GM18517 (cell line): ENCODE results near the gene NLRP6.
"Not testable (repeated sequence)": the region's sequence is repeated elsewhere in the genome, so short reads cannot be mapped to it uniquely, and the experiment has no call there.

ENCODE experiments used
- ATAC-seq: cut with Tn5 transposase; IDR thresholded peaks from one replicate; pipeline ENCODE4 v1.9.1; 2021; ENCODE audit warnings: mild to moderate bottlenecking, moderate library complexity; ENCODE audit not compliant: unreplicated experiment

Gene NLRP6

GRCh38 chr11:281486-282161, 3.4 kb downstream of the NLRP6 start:
- no peak for ATAC-seq

DNA sequence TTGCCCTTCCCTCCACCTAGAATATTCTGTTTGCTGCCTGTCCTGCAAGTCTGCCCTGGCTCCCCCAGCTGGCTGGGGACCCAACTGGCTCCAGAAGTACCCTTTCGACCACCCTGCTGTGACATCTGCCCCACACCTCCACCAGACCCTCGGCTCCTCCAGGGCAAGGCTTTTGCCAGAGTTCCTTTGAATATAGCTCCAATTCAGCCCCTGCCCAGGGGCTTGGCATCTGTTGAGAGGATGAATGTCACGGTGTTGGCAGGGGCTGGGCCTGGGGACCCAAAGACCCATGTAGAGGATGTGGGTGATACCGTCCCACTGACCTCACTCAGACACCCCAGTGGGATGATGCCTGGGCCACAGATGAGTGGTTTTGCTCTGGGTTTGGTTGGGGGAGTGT, 4.0 kb downstream of the NLRP6 start:
- no peak for ATAC-seq

DNA sequence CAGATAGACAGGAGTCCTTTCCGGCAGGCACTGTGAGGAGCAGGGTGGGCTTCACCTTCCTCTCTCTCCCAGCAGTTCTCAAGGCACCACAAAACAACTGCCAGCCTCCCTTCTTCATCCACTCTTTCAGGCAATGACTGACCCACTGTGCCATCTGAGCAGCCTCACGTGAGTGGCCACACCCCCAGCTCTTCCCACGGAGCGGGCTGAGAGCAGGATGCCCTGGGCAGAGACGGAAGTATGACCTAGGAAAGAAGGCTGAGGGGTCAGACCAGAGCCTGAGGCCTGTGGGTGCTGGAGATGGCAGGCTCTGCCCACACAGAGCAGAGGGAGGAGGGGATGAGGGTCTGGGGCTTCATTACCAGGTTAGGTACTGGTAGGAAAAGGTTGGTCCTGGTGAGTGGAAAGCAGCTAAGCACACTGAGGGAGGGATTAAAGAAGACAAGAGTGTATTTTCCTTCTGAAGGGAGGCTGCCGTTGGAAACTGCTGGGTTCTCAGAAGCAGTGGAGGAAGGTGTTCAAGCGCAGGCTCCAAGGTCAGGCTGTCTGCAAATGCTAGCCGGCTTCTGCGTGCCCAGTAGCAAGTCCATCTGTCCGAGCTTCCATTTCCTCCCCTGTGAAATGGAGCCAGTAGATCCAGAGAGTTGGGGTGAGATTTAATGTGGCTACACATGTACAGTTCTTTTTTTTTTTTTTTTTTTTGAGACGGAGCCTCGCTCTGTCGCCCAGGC, 4.6 kb downstream of the NLRP6 start:
- no peak for ATAC-seq

DNA sequence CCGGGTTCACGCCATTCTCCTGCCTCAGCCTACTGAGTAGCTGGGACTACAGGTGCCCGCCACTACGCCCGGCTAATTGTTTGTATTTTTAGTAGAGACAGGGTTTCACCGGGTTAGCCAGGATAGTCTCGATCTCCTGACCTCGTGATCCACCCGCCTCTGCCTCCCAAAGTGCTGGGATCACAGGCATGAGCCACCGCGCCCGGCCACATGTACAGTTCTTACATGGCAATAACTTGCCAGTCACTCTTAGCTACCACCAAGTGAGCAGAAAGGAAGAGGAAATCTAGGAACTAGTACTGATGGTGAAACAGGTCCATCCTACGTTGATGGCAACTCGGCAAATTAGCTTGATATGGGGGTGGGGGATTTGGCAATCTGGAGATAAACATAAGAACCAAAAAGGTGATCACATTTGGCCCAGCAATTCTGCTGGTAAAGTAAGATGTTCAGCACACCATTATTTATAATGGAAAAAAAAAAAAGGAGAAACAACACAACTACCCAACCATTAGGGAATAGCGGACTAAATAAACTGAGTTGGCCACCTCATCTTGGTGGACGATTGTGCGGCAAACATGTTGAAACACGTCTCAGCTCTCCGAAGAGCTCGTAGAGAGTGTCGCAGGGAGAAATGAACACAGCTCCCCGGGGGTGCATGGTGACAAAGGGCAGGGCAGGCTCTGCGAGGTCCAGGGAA, 5.3 kb downstream of the NLRP6 start:
- ATAC-seq = no peak

DNA sequence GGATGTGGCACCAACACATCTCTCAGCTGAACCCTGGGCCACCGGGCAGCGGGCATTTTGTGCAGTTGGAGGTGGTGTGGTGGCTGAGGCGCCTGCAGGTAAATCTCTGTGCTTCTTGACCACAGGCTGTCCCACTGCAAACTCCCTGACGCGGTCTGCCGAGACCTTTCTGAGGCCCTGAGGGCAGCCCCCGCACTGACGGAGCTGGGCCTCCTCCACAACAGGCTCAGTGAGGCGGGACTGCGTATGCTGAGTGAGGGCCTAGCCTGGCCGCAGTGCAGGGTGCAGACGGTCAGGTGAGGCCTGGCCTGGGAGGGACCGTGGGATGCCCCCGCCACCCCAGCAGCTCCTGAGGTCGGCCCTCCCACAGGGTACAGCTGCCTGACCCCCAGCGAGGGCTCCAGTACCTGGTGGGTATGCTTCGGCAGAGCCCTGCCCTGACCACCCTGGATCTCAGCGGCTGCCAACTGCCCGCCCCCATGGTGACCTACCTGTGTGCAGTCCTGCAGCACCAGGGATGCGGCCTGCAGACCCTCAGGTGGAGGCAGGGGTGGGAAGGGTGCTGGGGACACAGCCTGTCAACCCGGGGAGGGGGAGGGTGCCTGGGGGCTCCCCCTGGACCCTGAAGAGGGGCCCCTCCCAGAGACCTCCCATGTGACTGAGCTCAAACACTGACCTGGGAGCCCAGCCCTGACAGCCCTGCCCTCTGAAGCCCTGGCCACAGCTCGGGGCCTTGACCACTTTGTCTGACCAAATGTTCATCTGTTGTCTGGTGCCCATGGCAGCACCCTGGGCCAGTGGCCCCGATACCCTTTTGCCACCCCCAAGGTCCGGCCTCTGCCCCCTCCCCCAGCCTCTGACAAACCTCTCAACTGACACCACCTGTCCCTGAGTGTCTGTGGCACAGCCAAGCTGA, 6.2 kb downstream of the NLRP6 start:
- no peak for ATAC-seq

DNA sequence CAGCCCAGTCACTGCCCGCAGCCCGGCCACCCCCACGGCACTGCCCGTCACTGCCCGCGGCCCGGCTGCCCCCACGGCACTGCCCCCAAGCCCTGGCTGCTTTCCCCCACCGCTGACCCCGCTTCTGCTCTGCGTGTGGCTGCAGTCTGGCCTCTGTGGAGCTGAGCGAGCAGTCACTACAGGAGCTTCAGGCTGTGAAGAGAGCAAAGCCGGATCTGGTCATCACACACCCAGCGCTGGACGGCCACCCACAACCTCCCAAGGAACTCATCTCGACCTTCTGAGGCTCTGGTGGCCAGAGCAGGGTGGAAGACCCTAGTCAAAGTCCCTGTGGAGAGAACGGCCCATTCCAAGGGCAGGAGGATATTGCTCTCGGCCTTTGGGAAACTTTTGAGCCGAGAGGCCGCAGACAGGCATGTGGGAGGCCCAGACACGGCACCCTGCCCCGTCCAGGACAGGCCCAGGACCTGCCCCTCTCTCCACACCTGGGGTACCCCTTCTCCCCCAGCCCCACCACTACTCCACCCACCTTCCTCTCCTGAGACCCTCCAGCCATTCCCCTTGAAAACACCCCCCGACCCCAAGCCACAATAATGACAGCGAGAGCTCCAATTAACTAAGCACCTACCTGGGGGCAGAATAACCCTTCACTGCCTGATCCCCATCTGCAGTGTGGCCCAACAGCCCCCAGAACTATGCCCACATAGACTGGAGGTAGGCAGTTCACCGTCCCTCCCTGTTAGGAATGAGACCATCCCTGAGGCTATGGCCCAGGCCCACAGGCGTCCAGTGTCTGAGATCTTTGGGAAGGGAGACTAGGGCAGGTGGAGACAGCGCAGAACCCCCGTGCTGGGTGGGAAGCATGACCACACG, 7.0 kb downstream of the NLRP6 start:
- ATAC-seq = no peak

- ATAC-seq = no peak
These were observed 7.7 kb downstream of the NLRP6 start for GRCh38 chr11:285894-286220.

DNA sequence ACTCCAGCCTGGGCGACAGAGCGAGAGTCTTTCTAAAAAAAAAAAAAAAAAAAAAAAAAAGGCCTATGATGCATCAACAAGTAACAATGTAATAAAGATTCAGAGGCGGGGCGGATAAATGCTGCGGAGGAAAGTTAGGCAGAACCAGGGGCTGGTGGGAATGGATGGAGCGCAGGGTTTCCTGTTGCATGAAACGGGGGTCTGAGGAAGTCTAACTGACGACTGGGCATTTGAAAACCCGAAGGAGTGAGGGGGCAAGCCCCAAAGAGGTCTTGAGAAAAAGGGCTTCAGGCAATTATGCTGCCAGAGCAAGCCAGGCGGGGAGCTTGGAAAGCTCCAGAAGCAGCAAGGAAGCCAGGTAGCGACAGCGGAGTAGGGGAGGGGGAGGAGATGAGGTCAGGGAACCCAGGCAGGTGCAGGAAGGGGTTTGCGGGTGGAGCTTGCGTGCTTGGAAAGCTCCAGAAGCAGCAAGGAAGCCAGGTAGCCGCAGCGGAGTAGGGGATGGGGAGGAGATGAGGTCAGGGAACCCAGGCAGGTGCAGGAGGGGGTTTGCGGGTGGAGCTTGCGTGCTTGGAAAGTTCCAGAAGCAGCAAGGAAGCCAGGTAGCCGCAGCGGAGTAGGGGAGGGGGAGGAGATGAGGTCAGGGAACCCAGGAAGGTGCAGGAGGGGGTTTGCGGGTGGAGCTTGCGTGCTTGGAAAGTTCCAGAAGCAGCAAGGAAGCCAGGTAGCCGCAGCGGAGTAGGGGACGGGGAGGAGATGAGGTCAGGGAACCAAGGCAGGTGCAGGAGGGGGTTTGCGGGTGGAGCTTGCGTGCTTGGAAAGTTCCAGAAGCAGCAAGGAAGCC, 9.0 kb downstream of the NLRP6 start:
- not testable (repeated sequence) for ATAC-seq

DNA sequence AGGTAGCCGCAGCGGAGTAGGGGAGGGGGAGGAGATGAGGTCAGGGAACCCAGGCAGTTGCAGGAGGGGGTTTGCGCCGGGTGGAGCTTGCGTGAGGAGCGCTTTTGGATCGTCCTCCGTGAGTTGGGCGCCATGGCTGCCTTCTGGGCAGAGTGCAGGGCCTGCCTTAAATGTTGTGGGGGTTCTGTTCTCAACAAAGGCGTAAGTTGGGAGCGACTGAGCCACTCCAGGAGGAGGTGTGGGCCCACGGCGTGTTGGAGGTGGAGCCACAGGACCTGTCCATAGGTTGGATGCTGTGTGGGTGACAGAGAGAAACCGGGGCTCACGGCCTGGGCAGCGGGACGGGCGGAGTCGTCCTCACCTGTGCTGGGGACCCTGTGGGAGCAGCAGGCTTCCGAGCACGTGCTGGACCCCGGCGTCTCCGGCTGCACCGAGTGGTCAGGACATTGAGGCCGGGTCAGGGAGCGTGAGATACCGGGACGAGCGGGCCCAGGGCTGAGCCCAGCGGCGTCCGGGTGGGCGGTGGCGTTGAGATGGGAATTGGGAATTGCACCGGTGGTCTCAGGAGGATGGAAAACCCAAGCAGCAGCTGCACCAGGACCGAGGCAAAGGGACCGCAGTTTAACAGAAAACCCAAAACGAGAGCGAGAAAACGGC, 9.7 kb downstream of the NLRP6 start:
- no peak for ATAC-seq

DNA sequence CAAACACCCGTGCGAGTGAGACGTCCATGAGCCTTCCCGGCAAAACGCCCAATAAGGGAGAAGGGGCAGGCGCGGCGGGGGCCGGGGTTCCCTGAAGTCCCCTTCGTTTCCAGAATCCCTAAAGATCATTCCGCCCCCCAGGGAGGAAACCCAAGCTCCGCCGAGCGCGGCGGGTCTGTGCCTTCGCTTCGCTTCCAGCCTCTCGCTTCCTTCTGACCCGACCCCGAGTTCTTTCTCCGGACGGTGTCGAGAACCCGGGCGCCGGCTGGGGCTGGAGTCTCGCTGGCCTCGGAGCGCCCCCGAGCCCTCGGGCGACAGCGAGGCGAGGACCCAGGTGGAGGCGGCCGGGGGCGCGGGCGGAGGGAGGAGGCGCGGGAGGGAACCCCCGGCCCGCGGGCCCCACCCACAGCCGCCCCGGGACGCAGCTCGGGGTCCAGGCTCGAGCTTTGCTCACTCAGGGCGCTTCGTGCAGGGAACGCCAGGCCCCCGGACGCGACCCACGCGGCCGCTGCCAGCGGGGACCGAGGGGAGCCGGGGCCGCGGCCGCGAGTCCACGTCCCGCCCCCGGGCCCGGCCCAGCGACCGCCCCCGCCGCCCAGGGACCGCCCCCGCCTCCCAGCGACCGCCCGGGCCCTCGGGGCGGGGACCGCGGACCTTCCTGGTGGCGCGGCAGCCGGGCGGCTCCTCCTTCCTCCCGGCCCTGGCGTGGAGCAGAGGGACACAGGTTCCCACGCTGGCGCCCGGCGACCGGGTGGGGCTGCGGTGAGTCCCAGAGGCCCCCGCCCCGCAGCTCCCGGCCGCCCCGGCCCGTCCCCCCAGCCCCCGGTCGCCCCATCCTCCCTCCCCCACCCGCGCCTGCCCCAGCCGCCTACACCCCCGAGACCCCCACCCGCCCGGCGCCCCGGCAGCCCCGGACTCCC, 10.5 kb downstream of the NLRP6 start, which contains the start of gene PGGHG:
Gene PGGHG, plus strand, starts transcription at position 649 of the 920 bp plus-strand sequence. CDS start 691 bp downstream, outside the sequence.
- no peak for ATAC-seq

DNA sequence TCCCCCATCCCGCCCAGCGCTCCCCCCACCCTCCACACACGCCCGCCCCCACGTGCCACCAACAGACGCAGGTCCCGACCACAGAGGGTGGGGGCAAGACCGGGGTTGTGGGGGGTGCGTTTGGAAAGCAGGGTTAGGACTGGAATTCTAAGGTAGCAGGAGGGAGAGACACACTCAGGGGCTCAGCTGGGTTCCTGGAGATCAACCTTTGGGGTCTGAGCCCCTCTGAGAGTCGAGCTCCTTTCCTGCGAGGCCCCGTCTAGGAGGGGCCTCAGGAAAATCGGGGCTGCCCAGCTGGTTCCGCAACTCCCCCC, 11.1 kb downstream of the NLRP6 start:
- no peak for ATAC-seq

- no peak for ATAC-seq
These were observed 11.8 kb downstream of the NLRP6 start for GRCh38 chr11:289712-290620.

DNA sequence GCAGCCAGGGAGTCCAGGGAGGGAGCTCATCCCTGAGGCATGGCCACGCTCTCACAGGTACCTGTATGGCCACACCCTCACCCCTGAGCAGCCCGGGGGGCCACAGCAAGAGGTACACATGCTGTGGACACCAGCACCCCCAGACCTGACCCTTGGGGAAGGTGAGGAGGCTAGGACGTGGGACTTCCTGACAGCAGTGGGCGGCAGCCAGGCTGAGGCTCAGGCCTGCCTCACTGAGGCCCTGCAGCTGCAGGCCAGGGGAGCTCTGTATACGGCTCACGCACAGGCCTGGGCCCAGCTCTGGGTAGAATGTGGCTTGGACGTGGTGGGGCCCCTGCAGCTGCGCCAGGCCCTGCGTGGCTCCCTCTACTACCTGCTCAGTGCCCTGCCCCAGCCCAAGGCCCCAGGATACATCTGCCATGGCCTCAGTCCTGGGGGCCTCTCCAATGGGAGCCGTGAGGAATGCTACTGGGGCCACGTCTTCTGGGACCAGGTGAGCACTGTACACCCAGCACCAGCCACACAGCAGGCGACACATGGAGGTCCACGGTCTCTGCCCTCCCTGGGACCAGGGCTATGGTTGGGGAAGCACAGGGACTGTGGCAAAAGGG, 12.5 kb downstream of the NLRP6 start:
- ATAC-seq = no peak

- ATAC-seq = no peak
These were observed 13.3 kb downstream of the NLRP6 start for GRCh38 chr11:291281-292210.
